CD4-positive, alpha-beta T cell treated with Interleukin-21 for 1 hour (primary cell): ENCODE results near the gene CALHM5.

ENCODE experiments used
- DNase-seq: peaks from one replicate; pipeline ENCODE4 v3.0.0-alpha.2; 2020

The CALHM5 gene

DNA sequence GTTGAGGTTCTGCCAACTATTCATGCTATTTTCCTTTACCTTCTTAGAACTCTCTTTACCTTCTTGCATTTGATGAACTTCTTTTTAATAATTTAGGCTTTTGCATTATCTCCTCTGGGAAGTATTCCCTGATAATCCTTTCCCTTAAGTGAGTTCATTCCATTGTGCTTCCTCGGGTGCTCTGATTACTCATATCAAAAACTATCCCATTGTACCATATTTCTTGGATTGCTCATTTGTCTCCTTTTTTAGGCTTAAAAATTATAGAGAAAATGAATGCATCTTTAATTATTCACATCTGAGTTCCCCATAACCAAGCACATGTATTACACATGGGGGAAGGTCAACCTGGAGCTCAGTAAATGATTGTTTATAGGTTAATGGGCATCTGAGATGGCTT lies 44.6 kb downstream of the CALHM5 start:
- no peak for DNase-seq

DNA sequence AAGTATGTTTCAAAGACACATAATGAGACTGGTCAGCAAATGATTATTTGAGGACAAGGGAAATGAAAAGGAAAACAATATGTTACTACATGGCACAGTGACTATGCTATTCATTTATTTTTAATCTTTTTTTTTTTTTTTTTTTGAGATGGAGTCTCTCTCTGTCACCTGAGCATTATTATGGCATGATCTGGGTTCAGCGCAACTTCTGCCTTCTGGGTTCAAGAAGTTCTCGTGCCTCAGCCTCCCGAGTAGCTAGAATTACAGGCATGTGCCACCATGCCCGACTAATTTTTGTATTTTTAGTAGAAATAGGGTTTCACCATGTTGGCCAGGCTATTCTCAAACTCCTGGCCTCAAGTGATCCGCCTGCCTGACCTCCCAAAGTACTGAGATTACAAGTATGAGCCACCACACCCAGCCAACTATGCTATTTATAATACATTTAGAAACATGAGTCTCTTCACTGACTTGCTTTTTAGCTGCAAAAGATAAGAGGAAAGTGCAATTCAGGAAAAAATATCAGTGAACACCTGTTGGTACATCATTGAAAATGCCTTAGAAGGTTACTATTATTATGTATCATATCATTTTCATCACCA lies 45.5 kb downstream of the CALHM5 start:
- DNase-seq, result no peak

DNA sequence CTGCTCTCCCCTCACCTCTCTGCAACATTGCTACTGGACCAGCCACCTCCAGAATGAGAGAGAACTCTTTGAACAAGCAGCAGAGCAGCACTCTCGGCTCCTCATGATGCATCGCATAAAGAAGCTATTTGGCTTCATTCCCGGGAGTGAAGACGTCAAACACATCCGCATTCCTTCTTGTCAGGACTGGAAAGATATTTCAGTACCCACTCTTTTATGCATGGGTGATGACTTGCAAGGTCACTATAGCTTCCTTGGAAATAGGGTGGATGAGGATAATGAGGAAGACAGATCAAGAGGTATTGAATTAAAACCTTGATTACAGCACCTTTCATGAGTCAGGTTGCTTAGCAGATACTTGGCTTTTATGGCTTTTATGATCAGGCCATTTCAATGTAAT lies 46.5 kb downstream of the CALHM5 start:
- DNase-seq, result no peak

DNA sequence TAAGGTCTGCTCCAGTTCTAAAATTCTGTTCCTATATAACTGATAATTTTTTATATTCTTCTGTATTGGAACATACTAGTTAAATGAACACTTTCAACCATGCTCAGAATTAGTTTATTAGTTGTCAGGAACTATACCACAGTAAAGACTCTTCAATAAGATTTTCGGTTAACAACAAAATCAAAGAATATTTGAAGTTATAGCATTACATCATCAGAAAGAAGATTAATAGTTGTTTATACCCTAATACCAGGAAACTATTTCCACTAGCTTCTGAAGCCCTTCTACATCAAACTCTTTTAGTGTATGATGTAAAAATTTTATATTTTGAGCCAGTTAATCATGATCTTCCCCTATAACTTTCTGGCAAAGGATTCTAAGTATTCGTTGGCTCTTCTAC lies 48.7 kb downstream of the CALHM5 start:
- DNase-seq, result no peak

GRCh38 chr6:116561377-116562018 lies 50.1 kb downstream of the CALHM5 start:
- DNase-seq, result peak; percentile 73

GRCh38 chr6:116562019-116562403 lies 50.6 kb downstream of the CALHM5 start:
- DNase-seq, result no peak

- DNase-seq, result no peak
These were observed 51.2 kb downstream of the CALHM5 start for GRCh38 chr6:116562614-116563013.

DNA sequence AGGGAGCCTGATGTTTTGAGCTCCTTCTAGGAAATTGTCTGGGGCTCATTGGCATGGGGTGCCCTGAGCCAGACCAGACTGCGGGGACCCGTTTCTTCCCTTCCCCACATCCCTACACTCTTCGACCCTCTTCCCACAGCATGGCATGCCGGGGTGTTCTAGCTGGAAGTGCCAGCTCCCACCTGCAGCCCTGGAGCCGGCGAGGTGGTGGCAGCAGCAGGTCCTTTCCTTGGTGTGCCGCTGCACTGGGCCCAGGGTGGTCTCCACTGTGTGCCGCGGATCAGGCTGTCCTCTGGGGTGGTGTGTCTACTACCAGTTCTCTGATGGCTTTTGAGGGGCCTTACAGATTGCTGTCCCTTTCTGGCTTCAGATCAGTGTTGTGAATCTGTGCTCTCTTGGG lies 52.4 kb downstream of the CALHM5 start:
- DNase-seq, result no peak

DNA sequence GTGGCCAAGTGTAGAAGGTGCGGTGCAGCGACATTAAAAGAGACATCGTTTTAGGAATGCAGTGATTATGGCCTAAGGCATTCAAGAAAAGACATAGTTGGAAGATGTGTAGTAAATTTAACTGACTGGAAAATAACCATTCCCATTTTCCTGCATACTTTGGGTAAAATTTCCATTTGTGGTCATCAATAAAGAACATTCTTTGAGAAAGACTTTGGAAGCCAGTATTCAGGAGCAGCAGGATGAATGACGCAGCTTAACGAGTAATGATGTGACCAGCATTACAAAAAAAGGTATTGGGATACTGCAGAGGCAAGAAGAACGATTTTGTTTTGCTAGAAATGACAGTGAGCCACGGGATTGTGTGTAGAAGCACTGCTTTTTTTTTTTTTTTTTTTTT lies 52.9 kb downstream of the CALHM5 start:
- DNase-seq, result no peak

DNA sequence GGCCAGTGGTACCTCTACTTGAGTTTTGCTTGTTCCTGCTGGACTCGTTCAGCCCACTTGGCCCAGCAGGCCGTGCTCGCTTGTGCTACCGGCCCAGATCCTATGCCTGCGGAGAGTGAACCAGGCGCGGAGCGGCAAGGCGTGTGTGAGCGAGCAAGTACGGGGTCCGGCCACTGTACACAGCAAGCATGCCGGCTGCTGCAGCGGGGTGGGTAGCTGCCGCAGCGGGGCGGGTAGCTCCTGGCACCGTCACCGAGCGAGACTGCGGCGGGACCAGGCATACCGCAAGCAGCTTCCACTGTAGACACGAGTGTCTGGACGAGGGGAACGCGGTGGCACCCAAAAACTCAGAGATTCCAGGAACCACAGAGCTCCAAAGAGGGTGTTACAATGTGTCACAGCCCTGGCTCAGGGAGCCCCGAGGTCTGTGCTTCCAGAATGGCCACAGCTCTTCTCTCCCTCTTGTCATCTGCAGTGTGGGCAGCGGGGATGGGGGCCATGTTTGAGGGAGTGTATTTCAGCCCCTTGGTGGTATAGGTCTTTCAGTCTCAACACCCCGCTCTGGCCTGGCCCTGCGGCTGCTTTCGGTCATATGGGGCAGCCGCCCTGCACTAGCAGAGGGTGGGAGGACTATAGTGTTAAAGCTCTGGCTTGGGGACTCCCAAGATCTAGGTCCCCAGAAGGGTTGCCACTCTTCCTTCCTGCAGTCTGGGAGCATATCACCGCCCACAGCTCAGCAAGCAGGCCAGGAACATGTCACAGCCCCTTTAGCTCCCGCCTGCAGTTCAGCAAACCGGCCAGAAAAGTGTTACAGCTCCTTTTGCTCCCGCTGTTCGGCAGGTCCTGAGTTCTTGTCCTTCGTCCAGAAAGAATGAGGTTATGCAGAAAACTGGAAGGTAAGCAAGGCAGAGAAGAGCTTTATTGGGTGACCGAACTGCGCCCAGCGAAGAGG lies 53.8 kb downstream of the CALHM5 start:
- no peak for DNase-seq

DNA sequence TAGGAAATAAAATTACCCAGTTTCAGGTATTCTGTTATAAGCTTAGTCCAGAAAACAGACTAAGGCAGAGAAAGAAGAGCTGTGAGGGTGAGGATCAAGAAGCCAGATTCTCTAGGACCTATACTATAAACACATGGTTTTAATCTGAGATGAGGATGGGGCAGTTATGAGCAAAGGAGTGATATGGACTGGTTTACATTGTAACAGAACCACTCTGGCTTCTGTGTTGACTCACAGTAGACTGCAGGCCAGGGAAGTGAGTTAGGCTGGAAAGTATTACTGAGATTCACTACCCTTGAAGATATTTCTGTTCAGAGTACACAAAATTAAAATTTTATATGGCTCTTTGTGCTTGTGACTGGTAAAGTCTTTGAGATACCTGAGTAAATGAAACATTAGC lies 56.7 kb downstream of the CALHM5 start:
- no peak for DNase-seq

- DNase-seq, result no peak
These were observed 57.6 kb downstream of the CALHM5 start for GRCh38 chr6:116568821-116569755.

DNA sequence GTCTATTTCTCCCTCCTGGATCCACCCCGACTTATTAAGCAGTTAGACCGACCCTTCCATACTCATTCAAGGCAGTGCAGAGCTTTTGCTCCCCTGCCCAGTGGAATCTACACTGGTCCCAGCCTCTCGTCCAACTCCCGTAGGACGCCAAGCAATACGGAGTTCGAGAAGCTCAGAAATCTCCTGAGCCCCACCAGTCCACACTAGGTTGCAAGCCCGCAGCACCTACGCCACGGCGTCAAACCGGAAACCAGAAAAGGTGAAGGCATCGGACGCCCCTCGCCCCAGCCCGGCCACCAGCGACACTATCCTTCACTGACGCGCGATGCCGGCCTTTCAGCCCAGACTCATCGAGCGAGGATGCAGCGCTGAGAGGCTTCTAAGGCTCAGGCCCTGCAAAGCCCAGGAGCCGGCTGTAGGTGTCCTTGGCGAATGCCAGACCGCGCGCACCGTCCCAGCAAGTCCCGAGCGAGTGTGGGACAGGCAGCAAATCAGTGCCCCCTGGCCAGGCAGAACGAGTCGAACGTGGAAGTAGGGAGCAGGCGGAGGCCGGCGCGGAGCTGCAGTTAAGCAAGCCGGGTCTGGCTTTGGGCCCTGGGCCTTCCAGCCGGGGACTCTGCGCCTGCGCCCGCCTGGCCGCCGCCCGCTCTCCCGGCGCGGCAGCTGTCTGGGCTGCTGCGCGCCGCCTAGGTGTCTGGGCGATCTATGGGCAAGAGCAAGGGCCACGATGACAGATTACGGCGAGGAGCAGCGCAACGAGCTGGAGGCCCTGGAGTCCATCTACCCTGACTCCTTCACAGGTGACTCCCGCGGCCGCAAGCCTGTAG lies 59.6 kb downstream of the CALHM5 start, which contains the start of gene RWDD1:
Gene RWDD1, plus strand, starts transcription at position 649 of the 827 bp plus-strand sequence. Its CDS starts 79 bp downstream, at position 728.
- DNase-seq, result peak; percentile 99

GRCh38 chr6:116571683-116572000 lies 60.2 kb downstream of the CALHM5 start:
- DNase-seq, result no peak

DNA sequence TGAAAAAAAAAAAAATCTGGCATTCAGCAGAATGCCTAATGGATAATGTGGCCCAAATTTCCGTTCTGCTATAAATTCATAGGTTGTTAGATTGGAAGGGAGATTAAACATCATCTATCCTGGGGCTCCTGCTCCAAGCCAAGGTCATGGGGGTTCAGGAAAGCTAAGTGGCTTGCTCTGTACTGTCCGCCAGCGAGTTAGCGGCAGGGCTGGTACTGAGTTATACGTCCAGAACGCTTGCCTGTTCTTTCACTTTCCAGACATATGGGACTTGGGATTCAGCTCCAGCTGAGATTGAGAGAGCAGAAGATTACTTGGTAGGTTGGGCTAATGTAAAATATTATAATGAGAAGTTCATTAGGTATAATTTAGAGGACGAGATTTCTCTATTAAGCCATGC lies 60.7 kb downstream of the CALHM5 start:
- DNase-seq, result no peak
